HG03066 (cell line): ENCODE results near the gene FSD1.
"Not testable (repeated sequence)": the region's sequence is repeated elsewhere in the genome, so short reads cannot be mapped to it uniquely, and the experiment has no call there.

Experiments
- ATAC-seq: cut with Tn5 transposase; IDR thresholded peaks from one replicate; pipeline ENCODE4 v1.9.1; 2021; ENCODE audit warnings: low read depth; ENCODE audit not compliant: unreplicated experiment

FSD1 gene

DNA sequence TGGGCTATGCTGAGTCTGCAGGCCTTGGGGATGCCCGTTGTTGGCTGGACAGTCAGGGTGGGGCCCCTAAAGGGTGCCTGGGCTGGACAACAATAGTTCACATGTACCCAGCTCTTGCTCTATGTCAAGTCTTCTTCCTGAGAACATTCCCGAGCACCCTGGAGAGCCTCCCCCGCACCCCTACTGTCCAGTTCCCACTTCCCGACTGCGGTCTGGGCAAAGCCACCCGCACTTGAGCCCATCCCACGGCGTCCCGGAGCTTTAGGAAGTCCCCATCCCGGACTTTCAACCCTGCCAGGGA, 37.9 kb downstream of the FSD1 start:
- ATAC-seq, result no peak

DNA sequence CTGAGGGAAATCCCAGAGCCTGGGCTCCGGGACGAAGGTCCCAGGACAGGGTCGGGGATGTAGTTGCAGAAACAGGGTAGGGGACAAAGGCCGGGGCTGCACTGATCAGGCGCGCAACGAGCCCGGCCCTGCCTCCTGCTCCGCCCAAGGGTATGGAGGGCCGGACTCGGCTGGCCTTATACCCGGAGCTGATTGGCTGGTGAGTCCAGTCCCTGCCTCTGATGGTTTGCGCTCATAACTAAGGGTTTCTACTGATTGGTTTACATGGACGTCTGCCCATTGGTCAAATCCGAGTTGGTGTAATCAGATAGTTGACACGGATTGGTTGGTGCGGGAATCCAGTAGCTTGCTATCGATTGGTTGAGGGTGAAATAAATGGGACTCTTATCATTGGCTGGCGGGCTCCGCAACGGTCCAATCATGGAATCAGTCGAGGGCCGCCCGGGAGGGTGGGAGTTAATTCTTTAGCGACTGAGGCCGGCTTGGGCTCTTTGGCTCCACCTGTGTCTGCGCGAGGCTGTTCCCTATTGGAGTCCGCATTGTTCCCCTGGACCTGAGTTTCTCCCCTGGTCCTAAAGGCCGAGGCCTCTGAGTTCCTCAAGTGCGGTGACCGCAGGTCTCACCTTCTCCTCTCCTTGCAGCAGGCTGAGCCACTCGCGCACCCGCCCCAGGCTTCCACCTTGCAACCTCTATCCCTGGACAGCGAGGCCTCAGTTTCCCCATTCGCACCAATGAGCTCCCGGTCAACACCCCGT, 38.4 kb downstream of the FSD1 start:
- peak; percentile 79 for ATAC-seq

DNA sequence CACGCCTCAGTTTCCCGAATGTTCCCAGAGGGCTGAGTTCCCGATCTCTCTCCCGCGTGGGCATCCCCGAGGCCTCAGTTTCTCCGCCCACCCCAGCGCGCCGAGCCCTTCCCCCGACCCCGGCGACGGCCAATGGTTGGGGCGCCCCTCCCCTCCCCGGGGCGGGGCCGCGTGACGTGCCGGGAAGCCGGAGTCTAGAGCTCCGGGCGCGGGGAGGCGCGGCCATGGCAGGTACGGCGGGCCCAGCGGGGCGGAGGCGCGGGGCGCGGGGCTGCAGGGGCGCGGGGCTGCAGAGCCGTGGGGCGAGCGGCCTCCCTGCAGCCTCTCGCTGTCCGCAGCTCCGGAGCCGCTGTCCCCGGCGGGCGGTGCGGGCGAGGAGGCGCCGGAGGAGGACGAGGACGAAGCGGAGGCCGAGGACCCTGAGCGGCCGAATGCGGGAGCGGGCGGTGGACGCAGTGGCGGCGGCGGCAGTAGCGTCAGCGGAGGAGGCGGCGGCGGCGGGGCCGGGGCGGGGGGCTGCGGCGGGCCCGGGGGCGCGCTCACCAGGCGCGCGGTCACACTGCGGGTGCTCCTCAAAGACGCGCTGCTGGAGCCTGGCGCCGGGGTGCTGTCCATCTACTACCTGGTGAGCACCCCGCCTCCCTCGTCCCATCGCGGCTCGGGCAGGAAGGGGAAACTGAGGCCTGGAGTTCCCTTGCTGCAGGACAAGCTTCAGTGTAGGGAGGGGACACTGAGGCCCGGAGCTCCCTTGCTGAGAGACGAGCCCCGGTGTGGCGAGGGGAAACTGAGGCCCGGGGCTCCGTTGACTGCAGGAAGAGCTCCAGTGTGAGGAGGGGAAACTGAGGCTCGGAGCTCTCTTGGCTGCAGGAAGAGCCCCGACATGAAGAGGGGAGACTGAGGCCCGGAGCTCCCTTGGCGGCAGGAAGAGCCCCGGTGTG, 39.2 kb downstream of the FSD1 start, which contains the start of gene MPND:
Gene MPND (plus strand): TSS at position 193 of the 938 bp plus-strand sequence. CDS start 32 bp downstream, at position 225.
- ATAC-seq, result peak; percentile 49

DNA sequence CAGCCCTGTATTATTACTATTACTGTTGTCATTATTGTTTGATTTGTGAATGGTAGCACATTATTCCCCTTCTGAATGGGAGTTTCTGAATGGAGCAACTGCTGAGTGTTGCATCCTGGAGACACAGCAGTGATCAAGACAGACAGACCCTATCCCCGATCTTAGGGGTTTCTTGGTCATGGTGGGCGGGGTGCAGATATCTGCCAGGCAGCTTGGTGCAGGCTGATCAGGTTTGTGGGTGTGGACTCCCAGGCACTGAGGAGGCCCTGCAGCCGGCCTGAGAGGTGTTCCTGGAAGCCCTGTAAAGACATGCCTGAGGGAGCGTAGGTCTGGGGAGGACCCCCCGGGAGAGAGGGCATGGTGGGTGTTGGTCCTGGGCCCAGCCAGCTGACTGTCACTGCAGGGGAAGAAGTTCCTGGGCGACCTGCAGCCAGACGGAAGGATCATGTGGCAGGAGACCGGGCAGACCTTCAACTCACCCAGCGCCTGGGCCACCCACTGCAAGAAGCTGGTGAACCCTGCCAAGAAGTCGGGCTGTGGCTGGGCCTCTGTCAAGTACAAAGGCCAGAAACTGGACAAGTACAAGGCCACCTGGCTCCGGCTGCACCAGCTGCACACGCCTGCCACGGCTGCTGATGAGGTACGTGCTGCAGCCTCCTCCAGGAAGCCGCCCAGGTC, 41.1 kb downstream of the FSD1 start:
- no peak for ATAC-seq

DNA sequence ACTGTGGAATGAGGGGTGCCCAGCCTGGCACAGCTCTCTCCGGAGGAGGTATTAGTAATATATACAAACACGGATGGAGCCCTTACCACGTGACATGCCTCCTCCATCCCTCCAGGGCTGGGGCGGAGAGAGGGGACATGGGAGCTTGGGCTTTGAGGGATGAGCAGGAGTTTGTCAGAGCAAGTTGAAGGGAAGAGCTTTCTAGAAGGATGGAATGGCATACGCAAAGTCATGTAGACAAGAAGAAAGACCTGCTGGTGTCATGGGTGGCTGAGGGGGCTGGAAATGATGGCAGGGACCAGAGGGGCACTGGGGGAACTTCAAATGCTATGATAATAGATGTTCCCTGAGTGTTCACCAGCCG, 41.6 kb downstream of the FSD1 start:
- ATAC-seq, result no peak

DNA sequence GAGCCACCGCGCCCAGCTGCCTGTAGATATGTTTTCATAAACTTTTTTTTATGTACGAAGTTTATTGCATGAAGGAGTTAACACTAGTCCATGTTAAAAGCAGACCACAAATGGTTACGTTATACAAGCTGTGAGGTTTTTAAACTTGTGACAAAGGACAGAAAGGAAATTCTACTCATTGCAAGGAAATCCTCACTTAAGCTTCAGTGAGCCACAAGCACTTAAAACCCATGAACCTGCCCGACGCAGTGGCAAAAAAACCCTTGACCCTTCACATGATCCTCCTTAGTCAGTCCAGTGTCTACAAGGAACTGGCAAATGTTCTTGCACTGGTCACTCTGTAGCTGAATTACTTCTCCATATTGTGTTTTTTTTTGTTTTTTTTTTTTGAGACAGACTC, 43.1 kb downstream of the FSD1 start:
- ATAC-seq, result no peak

DNA sequence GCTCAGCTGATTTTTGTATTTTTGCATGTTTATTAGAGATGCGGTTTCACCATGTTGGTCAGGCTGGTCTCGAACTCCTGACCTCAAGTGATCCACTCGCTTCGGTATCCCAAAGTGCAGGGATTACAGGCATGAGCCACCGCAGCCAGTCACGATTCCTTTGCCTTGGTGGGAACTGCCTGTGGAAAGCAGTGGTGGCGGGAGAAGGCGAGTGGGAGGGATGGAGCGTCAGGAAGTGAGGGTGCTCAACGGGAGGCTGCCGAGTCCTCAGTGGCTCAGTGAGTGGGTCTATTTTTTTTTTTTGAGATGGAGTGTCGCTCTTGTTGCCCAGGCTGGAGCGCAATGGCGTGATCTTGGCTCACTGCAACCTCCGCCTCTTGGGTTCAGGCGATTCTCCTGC, 44.8 kb downstream of the FSD1 start:
- not testable (repeated sequence) for ATAC-seq

DNA sequence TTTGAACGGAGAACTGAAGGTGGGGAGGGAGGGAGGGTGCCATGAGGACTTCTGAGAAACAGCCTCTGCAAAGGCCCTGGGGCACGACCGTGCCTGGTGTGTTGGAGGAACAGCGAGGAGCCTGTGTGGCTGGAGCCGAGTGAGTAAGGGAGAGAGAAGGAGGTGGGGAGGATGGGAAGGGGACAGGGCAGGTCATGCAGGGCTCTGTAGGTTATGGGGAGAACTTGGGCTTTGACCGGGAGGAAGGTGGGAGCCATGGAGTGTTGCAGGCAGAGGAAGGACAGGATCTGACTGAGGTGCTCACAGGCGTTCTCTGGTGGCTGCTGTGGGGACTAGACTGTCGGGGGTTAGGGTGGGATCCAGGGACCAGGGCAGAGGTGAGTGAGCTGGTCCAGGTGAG, 45.7 kb downstream of the FSD1 start:
- ATAC-seq, result no peak

DNA sequence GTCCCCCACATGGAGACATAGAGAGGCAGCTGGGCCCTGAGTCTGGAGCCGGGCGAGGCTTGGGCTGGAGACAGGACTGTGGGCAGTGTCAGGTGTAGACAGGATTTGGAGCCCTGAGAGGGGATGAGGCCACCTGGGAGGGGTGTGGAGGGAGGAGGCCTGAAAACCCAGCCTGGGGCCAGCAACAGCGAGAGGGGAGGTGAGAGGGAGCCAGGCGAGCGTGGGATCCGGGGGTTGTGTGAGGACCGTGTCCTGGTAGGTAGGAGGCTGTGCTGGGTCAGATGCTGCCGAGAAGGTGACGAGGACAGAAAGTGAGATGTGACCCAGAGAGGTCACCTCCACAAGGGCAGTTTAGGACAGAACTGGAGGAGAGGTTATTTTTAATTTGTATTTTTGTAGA, 46.3 kb downstream of the FSD1 start:
- ATAC-seq, result no peak

DNA sequence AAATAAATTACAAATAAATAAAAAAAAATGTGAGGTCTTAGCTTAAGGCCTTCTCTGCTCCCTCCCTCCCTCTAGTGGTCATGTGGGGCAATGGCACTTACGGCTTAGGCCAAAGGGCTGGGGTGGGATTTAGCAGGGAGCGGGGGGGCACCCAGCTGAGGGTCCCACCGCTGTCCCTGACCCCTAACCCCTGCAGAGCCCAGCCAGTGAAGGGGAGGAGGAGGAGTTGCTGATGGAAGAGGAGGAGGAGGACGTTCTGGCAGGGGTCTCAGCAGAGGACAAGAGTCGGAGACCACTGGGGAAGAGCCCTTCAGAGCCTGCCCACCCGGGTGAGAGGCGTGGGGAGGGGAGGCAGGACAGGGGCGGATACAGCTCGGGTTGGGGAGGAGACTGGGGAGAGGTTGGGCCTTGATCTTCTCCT, 48.3 kb downstream of the FSD1 start:
- ATAC-seq, result no peak

DNA sequence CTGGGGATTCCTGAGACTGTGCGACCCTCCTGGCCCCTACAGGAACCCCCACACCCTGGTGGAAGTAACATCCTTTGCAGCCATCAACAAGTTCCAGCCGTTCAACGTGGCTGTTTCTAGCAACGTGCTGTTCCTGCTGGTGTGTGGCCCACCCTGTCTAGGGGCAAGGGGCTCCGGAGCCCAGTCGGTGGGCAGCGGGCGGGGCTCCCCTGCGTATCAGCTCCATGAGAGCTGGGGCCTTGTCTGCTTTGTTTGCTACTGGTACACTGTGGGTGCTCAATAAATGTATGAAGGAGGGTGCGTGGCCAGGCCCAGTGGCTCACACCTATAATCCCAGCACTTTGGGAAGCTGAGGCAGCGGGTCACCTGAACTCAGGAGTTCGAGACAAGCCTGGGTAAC, 49.9 kb downstream of the FSD1 start:
- no peak for ATAC-seq

DNA sequence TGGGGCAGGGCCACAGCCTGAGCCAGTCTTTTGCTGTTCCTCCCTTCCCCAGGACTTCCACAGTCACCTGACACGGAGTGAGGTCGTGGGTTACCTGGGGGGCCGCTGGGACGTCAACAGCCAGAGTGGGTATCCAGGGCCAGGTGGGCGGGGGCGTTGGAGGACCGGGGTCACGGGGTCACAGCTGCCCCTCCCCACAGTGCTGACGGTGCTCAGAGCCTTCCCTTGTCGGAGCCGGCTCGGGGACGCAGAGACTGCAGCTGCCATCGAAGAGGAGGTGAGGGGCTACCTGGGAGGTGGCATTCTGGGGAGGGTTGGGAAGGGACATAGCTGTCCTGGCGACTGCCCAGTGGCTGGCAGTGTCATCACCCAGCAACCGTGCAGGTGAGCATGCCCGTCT, 50.5 kb downstream of the FSD1 start:
- no peak for ATAC-seq

DNA sequence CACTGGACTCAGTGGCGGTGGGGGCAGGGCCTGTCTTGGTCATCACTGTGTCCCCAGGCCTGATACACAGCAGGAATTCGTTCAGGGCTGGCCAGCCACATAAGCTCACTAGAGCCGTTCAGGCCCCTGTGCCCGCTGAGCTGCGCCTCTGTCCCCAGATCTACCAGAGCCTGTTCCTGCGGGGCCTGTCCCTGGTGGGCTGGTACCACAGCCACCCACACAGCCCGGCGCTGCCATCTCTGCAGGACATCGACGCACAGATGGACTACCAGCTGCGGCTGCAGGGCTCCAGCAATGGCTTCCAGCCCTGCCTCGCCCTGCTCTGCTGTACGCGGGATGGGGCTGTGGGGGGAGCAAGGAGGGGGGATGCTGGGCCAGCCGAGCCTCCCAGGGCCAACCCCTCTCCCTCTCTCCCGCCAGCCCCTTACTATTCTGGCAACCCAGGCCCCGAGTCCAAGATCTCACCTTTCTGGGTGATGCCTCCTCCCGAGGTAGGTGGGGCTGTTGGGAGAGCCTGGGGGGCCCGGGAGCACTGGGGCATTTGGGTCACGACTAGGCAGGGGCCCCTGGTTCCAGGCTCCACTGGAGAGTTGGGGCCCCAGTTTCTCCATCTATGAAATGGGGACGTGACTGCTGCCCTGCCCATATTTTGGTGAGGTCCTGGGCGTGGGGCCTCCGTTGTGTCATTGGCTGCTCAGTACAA, 52.8 kb downstream of the FSD1 start:
- ATAC-seq, result no peak

DNA sequence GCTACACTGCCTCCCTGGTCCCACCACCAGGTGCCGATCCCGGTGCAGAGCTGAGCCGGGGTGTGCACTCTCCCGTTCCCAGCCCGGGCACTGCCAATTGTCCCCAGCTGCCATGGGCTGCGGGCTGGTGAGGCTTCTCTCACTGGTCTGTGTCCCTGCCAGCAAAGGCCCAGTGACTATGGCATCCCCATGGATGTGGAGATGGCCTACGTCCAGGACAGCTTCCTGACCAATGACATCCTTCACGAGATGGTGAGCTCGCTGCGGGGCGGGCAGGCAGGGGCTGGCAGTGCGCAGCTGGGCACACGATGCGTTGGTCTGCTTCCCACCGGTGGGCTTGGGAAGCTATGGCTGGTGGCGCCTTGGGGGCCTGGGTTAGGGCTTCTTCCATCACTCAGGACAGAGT, 53.5 kb downstream of the FSD1 start:
- ATAC-seq, result no peak

DNA sequence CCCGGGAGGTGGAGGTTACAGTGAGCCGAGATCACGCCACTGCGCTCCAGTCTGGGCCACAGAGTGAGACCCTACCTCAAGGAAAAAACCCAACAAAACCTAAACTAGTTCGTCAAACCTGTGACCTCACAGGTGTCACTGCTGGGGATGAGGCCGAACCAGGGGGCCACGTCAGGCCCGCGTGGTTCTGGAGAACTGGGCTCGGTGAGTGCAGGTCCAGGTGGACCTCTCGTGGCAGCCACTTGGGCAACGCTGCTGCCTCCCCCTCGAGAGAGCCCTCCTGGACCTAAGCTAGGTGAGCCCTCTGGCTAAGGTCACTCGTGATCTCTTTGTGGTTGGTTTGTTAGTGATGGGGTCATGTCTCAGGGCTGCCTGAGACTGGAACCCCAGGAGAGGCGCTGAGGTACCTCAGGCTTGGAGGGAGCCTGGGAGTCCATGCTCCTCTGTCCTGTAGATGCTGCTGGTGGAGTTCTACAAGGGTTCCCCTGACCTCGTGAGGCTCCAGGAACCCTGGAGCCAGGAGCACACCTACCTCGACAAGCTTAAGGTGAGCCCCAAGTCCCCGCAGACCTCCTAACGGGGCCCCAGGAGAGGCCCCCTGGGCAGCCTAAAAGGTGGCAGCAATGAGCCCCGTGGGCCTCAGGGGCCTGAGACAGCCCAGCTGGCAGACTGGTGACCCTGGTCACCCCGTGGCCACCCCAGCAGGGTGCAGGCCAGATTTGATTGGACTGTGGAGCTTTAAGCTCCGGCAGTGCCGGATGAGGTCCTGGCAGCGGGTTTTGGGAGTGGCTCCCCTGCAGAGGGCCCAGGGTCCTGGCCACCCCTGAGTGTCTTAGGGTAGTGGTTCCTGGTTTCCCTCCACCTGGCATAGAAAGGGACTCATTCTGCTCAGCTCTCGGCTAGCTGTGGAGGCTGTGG, 54.6 kb downstream of the FSD1 start:
- no peak for ATAC-seq

DNA sequence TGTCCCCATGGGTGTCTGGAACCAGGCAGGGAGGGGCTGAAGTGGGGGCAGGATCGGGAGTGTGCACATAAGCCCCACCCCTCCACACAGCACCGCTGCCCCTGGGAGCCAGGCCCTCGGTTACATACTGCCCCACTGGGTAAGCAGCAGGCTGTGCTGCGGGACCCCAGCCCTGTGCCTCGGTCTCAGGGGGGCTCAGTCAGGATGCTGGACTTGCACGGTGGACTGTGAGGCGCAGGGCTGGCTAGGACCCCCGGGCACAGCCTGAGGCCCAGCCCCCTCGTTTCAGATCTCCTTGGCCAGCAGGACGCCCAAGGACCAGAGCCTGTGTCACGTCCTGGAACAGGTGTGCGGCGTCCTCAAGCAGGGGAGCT, 55.2 kb downstream of the FSD1 start:
- no peak for ATAC-seq

DNA sequence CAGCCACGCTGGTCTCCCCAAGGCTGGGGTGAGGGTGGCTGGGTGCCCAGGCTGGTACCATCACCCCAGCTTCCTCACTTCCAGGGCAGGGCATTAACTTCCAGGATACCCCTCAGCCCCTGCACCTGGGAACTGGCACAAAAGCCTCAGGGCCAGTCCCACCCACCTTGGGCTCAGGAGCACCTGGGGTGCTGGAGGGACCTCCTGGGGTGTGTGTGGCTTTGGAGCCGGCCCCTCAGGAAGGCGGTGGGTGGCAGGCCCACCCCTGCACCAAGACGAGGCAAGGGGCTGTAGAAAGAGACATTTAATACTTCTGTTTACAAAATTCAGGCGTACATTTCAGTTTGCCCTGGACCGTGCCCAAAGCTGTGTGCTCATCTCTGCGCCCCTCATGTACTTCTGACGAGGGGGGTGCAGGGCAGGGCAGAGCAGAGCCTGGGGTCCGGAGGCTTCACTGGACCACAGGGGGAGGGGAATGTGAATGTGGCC, 55.7 kb downstream of the FSD1 start:
- no peak for ATAC-seq

DNA sequence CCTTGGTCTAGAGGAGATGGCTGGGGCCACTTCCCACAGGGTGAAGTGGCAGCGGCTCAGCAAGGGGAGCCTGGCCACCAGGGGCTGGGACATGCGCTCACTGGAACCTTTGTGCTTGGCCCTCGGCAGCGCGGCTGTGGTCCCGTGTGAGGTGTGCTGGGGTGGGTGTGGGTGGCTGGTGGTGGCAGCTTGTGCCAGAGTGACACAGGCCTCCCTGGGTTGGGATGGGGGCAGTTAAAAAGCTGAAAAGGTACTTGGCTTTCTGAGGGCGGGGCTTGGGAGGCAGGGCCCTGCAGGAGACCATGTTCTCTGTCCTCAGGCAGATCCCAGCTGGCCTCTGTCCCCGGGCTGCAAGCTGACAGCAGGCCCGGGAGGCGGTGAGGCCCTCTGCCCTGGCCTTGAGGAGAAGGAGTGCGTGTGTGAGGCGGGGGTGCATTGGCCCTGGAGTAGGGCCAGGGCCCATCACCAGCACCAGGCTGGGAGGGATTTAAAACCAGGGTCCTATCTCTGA, 56.3 kb downstream of the FSD1 start:
- ATAC-seq, result no peak
